ENCODE measurements around the gene ADORA1.

Gene ADORA1

GRCh38 chr1:203199816-203200571, 72.5 kb downstream of the ADORA1 start:
- TF ChIP-seq CTCF (IDR thresholded peaks at IDR 0.05; ENCODE audit: low read depth, low read length) = no peak
- in situ Hi-C loops (cut with HindIII; ENCODE audit: low sequenced_read_pairs) = no loop called here
- no peak for DNase-seq (ENCODE audit: low read depth, low spot score)
- no peak overlapping the region for H3K4me3 ChIP-seq (ENCODE audit: low read depth, low read length)

- in situ Hi-C loops (cut with HindIII; ENCODE audit: low sequenced_read_pairs) = no loop called here
- no peak for DNase-seq (ENCODE audit: low read depth, low spot score)
- H3K4me3 ChIP-seq (ENCODE audit: low read depth, low read length) = no peak overlapping the region
- TF ChIP-seq CTCF (IDR thresholded peaks at IDR 0.05; ENCODE audit: low read depth, low read length) = no peak
Observed at GRCh38 chr1:203200916-203201315, 73.4 kb downstream of the ADORA1 start.

GRCh38 chr1:203201516-203202205, 74.1 kb downstream of the ADORA1 start:
- TF ChIP-seq CTCF (IDR thresholded peaks at IDR 0.05; ENCODE audit: low read depth, low read length) = no peak
- DNase-seq (ENCODE audit: low read depth, low spot score) = no peak
- in situ Hi-C loops (cut with HindIII; ENCODE audit: low sequenced_read_pairs) = no loop called here

GRCh38 chr1:203202431-203203245, 75.1 kb downstream of the ADORA1 start:
- TF ChIP-seq CTCF (IDR thresholded peaks at IDR 0.05; ENCODE audit: low read depth, low read length) = no peak
- no peak overlapping the region for H3K4me3 ChIP-seq (ENCODE audit: low read depth, low read length)
- in situ Hi-C loops (cut with HindIII; ENCODE audit: low sequenced_read_pairs) = no loop called here
- peak; percentile 3 for DNase-seq (ENCODE audit: low read depth, low spot score)

More at GRCh38 chr1:203201516-203202205, 74.1 kb downstream of the ADORA1 start:
- H3K4me3 ChIP-seq (ENCODE audit: low read depth, low read length) = no peak overlapping the region

GRCh38 chr1:203204756-203205155, 77.2 kb downstream of the ADORA1 start:
- TF ChIP-seq CTCF (IDR thresholded peaks at IDR 0.05; ENCODE audit: low read depth, low read length) = no peak
- no peak overlapping the region for H3K4me3 ChIP-seq (ENCODE audit: low read depth, low read length)
- in situ Hi-C loops (cut with HindIII; ENCODE audit: low sequenced_read_pairs) = no loop called here
- DNase-seq (ENCODE audit: low read depth, low spot score) = no peak

- no peak for DNase-seq (ENCODE audit: low read depth, low spot score)
- no peak overlapping the region for H3K4me3 ChIP-seq (ENCODE audit: low read depth, low read length)
- in situ Hi-C loops (cut with HindIII; ENCODE audit: low sequenced_read_pairs) = no loop called here
- no peak for TF ChIP-seq CTCF (IDR thresholded peaks at IDR 0.05; ENCODE audit: low read depth, low read length)
Observed at GRCh38 chr1:203206129-203206687, 78.7 kb downstream of the ADORA1 start.

Measured in astrocyte of the spinal cord (primary cell).